ENCODE results near the gene ZNF236.
"Not testable (repeated sequence)": the region's sequence is repeated elsewhere in the genome, so short reads cannot be mapped to it uniquely, and the experiment has no call there.

Gene ZNF236

DNA sequence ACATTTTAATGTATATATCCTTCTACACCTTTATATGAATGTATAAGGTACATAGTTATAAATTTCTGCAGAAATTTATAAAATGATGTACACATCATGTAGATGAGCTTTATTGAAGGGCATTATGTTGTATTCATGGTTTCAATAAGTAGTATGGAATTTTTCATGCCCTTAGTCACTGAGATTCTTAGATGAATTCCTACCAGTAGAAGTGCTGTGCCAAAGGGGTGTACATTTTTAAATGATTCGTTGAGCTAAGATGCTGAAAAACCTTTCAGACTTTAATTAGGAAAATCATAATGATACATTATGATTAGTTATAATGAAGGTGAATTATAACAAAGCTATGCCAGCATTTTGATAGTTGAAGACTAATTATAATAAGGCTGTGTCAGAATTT, 115.2 kb downstream of the ZNF236 start:
- H3K27ac ChIP-seq: no peak overlapping the region
- TF ChIP-seq, protein P1, sequence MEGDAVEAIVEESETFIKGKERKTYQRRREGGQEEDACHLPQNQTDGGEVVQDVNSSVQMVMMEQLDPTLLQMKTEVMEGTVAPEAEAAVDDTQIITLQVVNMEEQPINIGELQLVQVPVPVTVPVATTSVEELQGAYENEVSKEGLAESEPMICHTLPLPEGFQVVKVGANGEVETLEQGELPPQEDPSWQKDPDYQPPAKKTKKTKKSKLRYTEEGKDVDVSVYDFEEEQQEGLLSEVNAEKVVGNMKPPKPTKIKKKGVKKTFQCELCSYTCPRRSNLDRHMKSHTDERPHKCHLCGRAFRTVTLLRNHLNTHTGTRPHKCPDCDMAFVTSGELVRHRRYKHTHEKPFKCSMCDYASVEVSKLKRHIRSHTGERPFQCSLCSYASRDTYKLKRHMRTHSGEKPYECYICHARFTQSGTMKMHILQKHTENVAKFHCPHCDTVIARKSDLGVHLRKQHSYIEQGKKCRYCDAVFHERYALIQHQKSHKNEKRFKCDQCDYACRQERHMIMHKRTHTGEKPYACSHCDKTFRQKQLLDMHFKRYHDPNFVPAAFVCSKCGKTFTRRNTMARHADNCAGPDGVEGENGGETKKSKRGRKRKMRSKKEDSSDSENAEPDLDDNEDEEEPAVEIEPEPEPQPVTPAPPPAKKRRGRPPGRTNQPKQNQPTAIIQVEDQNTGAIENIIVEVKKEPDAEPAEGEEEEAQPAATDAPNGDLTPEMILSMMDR (conservative IDR thresholded peaks at IDR 0.05): no peak

DNA sequence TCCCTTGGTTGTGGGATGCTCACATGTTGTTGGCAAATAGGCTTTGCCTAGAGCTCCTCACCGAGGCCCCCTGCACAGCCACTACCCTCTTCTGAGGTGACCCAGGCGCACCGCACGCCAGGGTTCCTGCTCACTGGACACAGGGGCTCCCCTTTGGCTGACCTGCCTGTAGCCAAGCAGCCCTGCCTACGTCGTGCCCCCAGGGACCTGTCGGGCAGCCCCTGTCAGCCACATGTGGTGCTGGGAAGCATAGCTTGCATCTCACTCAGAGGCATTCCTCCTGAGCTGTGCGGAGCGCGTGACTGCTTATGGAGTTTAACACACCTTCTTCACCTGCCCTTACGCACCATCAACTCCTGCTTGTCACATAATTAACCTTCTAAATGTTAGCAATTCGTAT, 116.3 kb downstream of the ZNF236 start:
- TF ChIP-seq ZFX (IDR thresholded peaks at IDR 0.05): no peak
- TF ChIP-seq, protein P1 (conservative IDR thresholded peaks at IDR 0.05): no peak
- no peak overlapping the region for H3K27ac ChIP-seq

DNA sequence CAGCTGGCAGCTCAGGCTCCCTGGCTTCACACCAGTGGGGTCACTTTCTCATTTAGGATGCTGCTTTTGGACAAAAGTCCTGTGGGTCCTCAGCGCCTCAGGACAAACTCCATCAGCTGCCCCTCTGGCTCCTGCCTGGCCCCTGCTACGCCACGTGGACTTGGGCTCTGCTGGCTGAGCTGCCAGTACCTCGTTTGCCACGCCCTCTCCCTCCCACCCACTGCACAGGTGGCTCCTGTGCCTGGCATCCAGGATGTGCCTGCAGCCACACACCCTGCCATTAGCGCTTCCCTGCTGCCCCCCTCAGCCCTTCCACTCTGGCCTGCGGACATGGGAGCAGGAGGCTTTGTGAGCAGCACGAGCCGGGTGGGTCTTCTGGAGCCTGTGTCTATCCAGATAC, 118.9 kb downstream of the ZNF236 start:
- no peak for TF ChIP-seq ZFX (IDR thresholded peaks at IDR 0.05)
- TF ChIP-seq, protein P1 (conservative IDR thresholded peaks at IDR 0.05): no peak

DNA sequence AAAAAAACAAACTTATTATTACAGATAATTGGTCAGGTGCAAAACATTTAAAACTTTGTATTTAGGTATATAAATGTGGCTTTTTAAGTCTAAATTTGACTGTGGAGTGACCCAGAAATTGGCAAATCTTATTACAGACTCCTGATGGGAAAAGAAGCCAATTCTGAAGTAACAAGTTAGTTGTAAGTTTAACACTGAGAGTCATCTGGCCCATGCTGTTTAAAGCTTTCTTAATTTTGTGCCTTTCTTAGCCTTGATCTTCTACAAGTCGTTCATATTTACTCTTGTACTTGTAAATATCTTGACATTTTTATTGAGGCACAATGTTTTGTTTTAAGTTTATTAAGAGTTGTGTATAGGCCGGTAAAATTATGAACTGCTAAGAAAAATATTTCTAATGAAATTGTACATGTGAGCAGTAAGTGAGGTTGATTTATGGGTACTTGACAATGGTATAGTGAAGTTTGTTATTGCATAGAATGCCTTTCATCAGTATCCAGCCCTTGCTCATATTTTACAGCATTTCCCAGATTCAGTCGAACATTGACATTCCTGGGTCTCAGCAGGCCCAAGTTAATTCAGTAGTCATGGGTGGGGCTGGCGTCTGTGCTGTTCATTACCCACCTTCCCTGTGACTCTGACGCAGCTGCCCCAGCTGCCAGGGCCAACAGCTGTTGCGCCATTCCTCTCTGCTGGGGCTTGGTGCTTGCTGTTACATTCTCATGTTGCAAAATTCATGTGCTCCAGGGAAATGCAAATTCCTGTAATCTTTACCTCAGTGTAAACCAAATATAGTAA, 121.4 kb downstream of the ZNF236 start:
- TF ChIP-seq, protein P1 (conservative IDR thresholded peaks at IDR 0.05): no peak
- no peak for TF ChIP-seq ZFX (IDR thresholded peaks at IDR 0.05)
- H3K27ac ChIP-seq: no peak overlapping the region

More for the DNA sequence above, 118.9 kb downstream of the ZNF236 start:
- no peak overlapping the region for H3K27ac ChIP-seq

DNA sequence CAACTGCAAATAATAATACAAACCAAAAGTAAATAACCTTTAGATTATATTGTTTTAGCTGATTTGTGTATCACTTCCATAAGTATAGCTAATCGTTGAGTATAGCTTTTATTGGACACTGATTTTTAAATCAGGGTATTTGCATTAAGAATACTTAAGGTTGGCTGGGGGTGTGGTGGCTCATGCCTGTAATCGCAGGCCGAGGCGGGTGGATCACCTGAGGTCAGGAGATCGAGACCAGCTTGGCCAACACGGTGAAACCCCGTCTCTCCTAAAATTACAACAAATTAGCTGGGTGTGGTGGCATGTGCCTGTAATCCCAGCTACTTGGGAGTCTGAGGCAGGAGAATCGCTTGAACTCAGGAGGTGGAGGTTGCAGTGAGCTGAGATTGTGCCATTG, 122.0 kb downstream of the ZNF236 start:
- H3K27ac ChIP-seq: not testable (repeated sequence)

DNA sequence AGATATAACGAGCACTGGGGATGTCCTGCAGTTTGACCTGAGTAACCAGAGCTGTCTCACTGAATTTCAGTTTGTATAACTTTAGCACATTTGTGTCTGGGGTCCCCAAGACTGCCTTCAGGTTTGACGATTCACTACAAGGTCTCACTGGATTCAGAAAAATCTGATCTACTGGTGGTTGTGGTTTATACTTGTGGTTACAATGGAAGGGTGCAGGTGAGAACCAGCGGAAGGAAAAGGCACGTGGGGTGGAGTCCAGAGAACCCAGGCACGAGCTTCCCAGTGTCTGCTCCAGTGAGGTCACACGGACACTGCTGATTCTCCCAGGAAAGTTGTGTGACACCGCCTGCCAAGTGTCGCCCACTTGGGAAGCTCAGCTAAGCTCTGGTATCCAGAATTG, 126.0 kb downstream of the ZNF236 start:
- H3K27ac ChIP-seq: no peak overlapping the region
- TF ChIP-seq, protein P1 (conservative IDR thresholded peaks at IDR 0.05): no peak
- TF ChIP-seq ZFX (IDR thresholded peaks at IDR 0.05): no peak

DNA sequence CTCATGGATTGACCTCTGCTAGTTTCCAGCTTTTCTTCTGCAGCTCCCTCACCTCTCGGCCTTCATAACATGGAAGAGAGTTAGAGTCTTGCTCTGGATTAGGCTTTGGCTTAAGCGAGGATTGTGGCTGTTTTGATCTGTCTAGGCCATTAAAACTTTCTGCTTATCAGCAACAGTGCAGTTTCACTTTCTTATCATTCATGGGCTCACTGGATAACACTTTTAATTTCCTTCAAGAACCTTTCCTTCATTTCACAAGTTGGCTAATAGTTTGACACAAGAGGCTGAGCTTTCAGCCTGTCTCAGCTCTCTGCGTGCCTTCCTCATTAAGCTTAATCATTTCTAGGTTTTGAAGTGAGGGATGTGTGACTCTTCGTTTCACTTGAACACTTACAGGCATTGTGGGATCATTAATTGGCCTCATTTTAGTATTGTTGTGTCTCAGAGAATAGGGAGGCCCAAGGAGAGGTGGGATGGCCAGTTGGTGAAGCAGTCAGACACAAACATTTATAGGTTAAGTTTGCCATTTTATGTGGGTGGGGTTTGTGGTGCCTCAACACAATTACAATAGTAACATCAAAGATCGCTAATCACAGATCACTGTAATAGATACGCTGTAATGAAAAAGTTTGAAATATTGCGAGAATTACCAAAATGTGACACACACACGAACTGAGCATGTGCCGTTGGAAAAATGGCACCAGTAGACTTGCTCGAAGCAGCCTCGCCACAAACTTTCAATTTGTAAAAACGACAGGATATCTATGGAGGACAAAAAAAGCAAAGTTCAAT, 129.3 kb downstream of the ZNF236 start:
- peak overlapping the region; percentile 68 for H3K27ac ChIP-seq
- no peak for TF ChIP-seq ZFX (IDR thresholded peaks at IDR 0.05)
- TF ChIP-seq, protein P1 (conservative IDR thresholded peaks at IDR 0.05): no peak
